ENCODE results near the gene GTPBP4. TPM values are rescaled to one million over a fixed set of nuclear protein-coding genes. Genes with fewer than 3 reads are reported as not detected.

GTPBP4 gene
- total RNA-seq, 1 experiment from 2014 or later: 111 TPM

DNA sequence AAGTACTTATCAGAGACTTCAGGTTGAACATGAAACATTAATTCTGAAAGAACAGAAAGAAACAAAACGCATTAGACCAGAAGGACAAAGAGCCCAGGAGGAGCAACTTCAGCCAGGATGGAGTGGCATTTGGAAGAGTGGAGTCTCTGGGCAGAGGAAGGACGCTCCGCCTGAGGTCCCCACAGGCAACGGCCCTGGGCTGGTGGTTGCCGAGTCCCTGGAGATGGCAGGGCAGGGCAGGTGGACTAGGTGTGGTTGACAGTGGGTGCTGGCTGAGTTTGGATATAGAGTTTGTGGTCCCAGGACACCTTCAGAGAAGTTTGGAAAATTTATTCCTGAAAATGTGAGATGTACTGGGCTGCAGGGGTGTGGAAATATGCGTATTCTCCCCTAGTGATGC is 29.4 kb upstream of the GTPBP4 start:
- ATAC-seq (no peak), DNase-seq (ENCODE audit: low read depth, low spot score) (no peak)
- Histone ChIP-seq H3K4me2 (ENCODE audit: low read length) (no peak overlapping the region), H3K36me3 (ENCODE audit: control insufficient read depth in 1 of 2, insufficient read depth in 2 of 2, low read length in 2 of 2) (no peaks in the 10 kb centered on the region), H3K9me3 (ENCODE audit: control insufficient read depth in 1 of 2, insufficient read depth in 1 of 2, low read depth in 1 of 2, low read length in 2 of 2) (no peaks in the 10 kb centered on the region), H3K4me1 (ENCODE audit: control insufficient read depth in 1 of 2, insufficient read depth in 2 of 2, low read length in 2 of 2) (no peaks in the 10 kb centered on the region), H3K27me3 (ENCODE audit: insufficient read depth, low read length) (peaks cover 12% of the 10 kb centered on the region; the same call in 1 of the 2 replicates), H2AFZ (ENCODE audit: low read depth, low read length, poor library complexity, severe bottlenecking) (no peak overlapping the region), H3K9ac (ENCODE audit: low read length) (no peak overlapping the region), H3K4me3 (replicated peaks in 1 of 2; ENCODE audit: low read depth in 1 of 2, low read length in 2 of 2) (no peak overlapping the region), H3K9me2 (ENCODE audit: insufficient read depth) (no peaks in the 10 kb centered on the region), H3K79me2 (ENCODE audit: insufficient read depth, low read length) (no peaks in the 10 kb centered on the region), H3K27ac (ENCODE audit: low read depth, low read length) (no peak overlapping the region), H4K20me1 (ENCODE audit: insufficient read depth) (no peaks in the 10 kb centered on the region)
- TF ChIP-seq CBX3 (IDR thresholded peaks at IDR 0.05; ENCODE audit: low read depth) (no peak), JUND (IDR thresholded peaks at IDR 0.05) (no peak), RAD21 (IDR thresholded peaks at IDR 0.05; ENCODE audit: low read depth) (no peak), FOSL1 (IDR thresholded peaks at IDR 0.05; ENCODE audit: low read depth) (no peak), CEBPB (IDR thresholded peaks at IDR 0.05; ENCODE audit: low read depth) (no peak), SRF (IDR thresholded peaks at IDR 0.05; ENCODE audit: low read depth) (no peak), EZH2phosphoT487 (IDR thresholded peaks at IDR 0.05; ENCODE audit: borderline replicate concordance) (no peak), SP1 (IDR thresholded peaks at IDR 0.05; ENCODE audit: low read depth) (no peak), ZNF274 (IDR thresholded peaks at IDR 0.05; ENCODE audit: low read depth, low read length) (no peak), YY1 (IDR thresholded peaks at IDR 0.05; ENCODE audit: extremely low read depth, insufficient replicate concordance, low read depth, low read length) (no peak)
- TF ChIP-seq, protein P1, sequence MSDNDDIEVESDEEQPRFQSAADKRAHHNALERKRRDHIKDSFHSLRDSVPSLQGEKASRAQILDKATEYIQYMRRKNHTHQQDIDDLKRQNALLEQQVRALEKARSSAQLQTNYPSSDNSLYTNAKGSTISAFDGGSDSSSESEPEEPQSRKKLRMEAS (IDR thresholded peaks at IDR 0.05): no peak
- TF ChIP-seq, protein P2, sequence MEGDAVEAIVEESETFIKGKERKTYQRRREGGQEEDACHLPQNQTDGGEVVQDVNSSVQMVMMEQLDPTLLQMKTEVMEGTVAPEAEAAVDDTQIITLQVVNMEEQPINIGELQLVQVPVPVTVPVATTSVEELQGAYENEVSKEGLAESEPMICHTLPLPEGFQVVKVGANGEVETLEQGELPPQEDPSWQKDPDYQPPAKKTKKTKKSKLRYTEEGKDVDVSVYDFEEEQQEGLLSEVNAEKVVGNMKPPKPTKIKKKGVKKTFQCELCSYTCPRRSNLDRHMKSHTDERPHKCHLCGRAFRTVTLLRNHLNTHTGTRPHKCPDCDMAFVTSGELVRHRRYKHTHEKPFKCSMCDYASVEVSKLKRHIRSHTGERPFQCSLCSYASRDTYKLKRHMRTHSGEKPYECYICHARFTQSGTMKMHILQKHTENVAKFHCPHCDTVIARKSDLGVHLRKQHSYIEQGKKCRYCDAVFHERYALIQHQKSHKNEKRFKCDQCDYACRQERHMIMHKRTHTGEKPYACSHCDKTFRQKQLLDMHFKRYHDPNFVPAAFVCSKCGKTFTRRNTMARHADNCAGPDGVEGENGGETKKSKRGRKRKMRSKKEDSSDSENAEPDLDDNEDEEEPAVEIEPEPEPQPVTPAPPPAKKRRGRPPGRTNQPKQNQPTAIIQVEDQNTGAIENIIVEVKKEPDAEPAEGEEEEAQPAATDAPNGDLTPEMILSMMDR (IDR thresholded peaks at IDR 0.05 in 2 of 3, conservative IDR thresholded peaks at IDR 0.05 in 1 of 3; ENCODE audit: borderline replicate concordance in 1 of 3, insufficient read depth in 1 of 3, low read depth in 2 of 3, low read length in 2 of 3): no peak
- TF ChIP-seq, protein P3, sequence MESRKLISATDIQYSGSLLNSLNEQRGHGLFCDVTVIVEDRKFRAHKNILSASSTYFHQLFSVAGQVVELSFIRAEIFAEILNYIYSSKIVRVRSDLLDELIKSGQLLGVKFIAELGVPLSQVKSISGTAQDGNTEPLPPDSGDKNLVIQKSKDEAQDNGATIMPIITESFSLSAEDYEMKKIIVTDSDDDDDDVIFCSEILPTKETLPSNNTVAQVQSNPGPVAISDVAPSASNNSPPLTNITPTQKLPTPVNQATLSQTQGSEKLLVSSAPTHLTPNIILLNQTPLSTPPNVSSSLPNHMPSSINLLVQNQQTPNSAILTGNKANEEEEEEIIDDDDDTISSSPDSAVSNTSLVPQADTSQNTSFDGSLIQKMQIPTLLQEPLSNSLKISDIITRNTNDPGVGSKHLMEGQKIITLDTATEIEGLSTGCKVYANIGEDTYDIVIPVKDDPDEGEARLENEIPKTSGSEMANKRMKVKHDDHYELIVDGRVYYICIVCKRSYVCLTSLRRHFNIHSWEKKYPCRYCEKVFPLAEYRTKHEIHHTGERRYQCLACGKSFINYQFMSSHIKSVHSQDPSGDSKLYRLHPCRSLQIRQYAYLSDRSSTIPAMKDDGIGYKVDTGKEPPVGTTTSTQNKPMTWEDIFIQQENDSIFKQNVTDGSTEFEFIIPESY (IDR thresholded peaks at IDR 0.05; ENCODE audit: extremely low read depth, insufficient replicate concordance, low read length): no peak
- ChIA-PET RAD21 (ENCODE audit: low non-redundant PET in 1 of 2, low total read pairs in 2 of 2, uncharacterized antibody in 2 of 2, unreplicated experiment in 2 of 2) (no interaction called here), CTCF (no interaction called here), POLR2A (no interaction called here)
- intact Hi-C loops (cut with micrococcal nuclease): no loop called here
- no TSS peak for BruUV-seq (replicated peaks)
